Spinal cord (tissue), 4 donors: ENCODE results near the gene RPP30. TPM values are rescaled to one million over a fixed set of nuclear protein-coding genes. Genes with fewer than 3 reads are reported as not detected.

Experiments used
- polyA plus RNA-seq, 2 donors: library from polyadenylated mRNA; unstranded; fragments of 120-200 nt; gene quantifications; one replicate each; pipeline ENCODE4 v1.2.1, GENCODE V29; 2013; ENCODE audit not compliant: insufficient read length in 2 of 2
- small RNA-seq: library from RNA; depleted of rRNA; stranded (forward); fragments of <200 nt; gene quantifications from one replicate; pipeline ENCODE3, GENCODE V24; 2014; ENCODE audit warnings: low replicate concordance
- total RNA-seq, 2 donors: library from RNA; depleted of rRNA in 1 of 2; stranded (reverse); fragments of 120-200 nt in 1 of 2; fragments of >200 nt in 1 of 2; gene quantifications; one replicate each; pipeline versions ENCODE4 v1.2.3 to v1.2.4, GENCODE V29; 2013 to 2014

The RPP30 gene
- total and polyA plus RNA-seq, 4 donors = 48.5 to 74.6 (median 52.2) TPM

Small RNA genes within 50 kb of the gene (small RNA-seq; reads per million reads assigned to genes)
- gene RF00019 (not detected), gene RNU6-740P (not detected)

Other genes with a start within 250 kb of the RPP30 start
- 10 to 100 TPM in 1 of 2 donors, 1 to 10 TPM in 1; 3.0 to 12.4 TPM for gene HTR7, start 13.9 kb upstream of the RPP30 start, total RNA-seq
- gene HTR7, start 13.9 kb upstream of the RPP30 start, polyA plus RNA-seq = 1 to 10 TPM; 6.6 to 8.8 TPM
- under 1 TPM in 1 of 2 donors, not detected in 1; 0.17 TPM for gene ANKRD1, start 49.1 kb downstream of the RPP30 start, total RNA-seq
- under 1 TPM; 0.21 to 0.47 TPM for gene ANKRD1, start 49.1 kb downstream of the RPP30 start, polyA plus RNA-seq